ENCODE results near the gene SRSF4. TPM values are rescaled to one million over a fixed set of nuclear protein-coding genes. Genes with fewer than 3 reads are reported as not detected.
"Not testable (repeated sequence)": the region's sequence is repeated elsewhere in the genome, so short reads cannot be mapped to it uniquely, and the experiment has no call there.

SRSF4 gene
- total RNA-seq, 2 donors from 2014 or later = 50.1 to 63.9 TPM

DNA sequence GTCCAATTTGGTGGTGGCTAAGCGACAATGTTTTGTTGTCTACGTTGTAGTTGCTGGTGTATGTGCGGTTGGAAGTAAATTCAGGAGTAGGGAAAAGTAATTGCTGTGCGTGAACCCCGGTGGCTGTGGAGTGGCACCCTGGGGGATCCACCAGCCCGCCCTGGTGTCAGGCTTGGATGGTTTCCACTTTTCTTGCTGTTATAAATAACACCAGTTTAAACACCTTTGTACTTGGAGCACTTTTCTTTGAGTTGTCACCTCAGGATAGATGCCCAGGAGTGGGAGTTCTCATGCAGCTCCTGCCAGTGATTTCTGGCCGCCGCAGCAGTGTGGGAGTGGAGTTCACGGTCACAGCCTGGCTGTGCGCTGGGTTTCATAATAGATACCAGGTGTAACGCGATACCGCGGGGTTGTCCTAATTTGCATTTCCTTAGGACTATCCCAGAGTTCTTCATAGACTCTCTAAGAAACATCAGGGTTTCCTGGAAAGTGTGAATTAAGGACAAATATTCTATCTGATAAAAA lies 45.2 kb downstream of the SRSF4 start:
- peak; percentile 71 to 74 for ATAC-seq
- DNase-seq = peak; percentile 42
- intact Hi-C loops (cut with DNase I) = no loop called here

GRCh38 chr1:29134695-29135028 lies 47.0 kb downstream of the SRSF4 start:
- intact Hi-C loops (cut with DNase I) = no loop called here
- DNase-seq = no peak

DNA sequence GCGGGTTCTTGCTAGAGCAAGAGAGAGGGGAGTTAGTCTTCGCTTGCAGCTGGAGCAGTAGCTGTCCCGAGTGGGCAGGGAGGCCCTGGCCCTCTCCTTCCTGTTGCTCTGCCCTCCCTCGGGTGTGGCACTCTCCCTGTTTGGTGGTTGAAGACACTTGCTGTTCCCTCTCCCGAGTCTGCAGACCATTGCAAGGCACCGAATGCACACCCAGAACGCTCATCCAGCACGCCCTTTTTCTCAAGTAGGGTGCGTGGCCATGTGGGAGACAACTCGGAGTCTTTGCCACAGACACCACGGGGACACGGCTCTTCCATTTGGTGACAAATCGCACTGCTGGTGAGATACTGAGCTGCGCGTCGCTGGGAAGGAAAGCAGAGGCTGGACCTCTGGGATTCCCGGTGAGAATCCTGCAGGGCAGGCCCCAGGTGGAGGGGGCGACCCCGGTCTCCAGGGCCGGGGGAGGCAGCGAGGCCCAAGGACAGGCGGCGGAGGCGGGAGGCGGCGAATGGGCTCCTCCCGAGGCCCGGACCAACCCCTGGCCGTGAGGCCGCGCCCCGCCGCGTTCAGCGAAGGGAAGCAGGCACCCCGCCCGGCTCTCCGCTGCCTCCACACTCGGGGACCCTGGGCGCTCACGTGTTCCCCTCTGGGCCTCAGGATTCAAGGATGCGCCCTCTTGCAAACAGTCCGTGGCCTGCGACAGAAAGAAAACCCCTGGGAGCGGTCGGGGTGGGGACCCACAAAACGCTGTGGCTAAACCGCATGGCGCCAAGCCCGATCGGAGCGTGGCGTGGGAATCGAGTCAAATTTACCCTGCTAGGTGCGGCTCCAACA lies 47.6 kb downstream of the SRSF4 start:
- DNase-seq (no peak), ATAC-seq (peak; percentile 13 to 34)
- intact Hi-C loops (cut with DNase I) = no loop called here

More at GRCh38 chr1:29134695-29135028, 47.0 kb downstream of the SRSF4 start:
- no peak for ATAC-seq

GRCh38 chr1:29131056-29131455 lies 50.6 kb downstream of the SRSF4 start:
- intact Hi-C loops (cut with DNase I); ATAC-seq; DNase-seq: not testable (repeated sequence)

- intact Hi-C loops (cut with DNase I) = no loop called here
- ATAC-seq = no peak
Measured at GRCh38 chr1:29129916-29130315, 51.8 kb downstream of the SRSF4 start.

GRCh38 chr1:29128739-29129138 lies 53.0 kb downstream of the SRSF4 start:
- ATAC-seq (no peak), DNase-seq (no peak)
- intact Hi-C loops (cut with DNase I) = no loop called here

More at GRCh38 chr1:29129916-29130315, 51.8 kb downstream of the SRSF4 start:
- no peak for DNase-seq

- intact Hi-C loops (cut with DNase I) = no loop called here
- no peak for DNase-seq
- no peak for ATAC-seq
Measured at GRCh38 chr1:29126198-29126597, 55.5 kb downstream of the SRSF4 start.

DNA sequence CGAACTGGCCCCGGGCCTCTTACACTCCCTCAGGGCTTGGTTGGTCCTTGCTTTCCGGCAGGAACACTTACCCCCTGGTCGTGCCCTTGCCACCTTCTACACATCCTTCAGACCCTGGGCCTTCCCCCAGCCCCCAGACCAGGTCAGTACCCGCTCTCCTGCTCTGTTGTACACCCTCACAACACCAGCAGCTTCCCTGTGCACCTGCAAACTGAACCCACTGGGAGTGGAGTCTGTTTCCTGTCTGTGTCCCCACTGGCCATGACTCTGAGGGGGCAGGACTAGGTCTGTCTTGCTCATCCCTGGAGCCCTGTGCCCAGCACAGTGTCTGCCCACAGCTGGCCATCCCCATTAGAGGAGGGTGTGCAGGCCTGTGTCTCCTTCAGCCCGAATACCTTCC lies 55.9 kb downstream of the SRSF4 start:
- no peak for DNase-seq
- no peak for ATAC-seq
- intact Hi-C loops (cut with DNase I) = no loop called here

DNA sequence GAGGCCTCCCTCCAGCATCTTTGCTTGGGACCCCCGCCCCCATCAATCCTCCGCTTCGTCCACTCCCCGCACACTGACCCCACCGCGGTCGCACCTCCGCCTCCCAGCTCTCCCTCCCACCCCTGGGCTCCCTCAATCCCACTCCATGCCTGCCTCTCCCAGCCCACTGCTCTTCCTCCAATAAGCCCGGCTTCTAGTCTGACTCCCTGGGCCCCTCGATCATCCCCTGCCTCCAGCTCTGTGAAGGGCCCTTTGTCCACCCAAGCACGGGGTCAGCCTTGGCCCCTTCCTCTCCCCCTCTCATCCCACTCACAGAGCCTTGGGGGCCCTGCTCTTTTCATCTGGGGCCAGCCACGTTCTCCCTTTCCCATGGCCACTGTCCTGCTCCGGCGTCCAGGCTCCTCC lies 56.5 kb downstream of the SRSF4 start:
- ATAC-seq = no peak
- intact Hi-C loops (cut with DNase I) = no loop called here
- DNase-seq = no peak

GRCh38 chr1:29124366-29125236 lies 57.1 kb downstream of the SRSF4 start:
- peak; percentile 74 to 75 for ATAC-seq
- DNase-seq = peak; percentile 85
- intact Hi-C loops (cut with DNase I) = loop anchor here in 1 of 2 donors (5.0 kb wide), 1 partner anchor 58 kb away; the partner anchor contains the start of gene SRSF4

DNA sequence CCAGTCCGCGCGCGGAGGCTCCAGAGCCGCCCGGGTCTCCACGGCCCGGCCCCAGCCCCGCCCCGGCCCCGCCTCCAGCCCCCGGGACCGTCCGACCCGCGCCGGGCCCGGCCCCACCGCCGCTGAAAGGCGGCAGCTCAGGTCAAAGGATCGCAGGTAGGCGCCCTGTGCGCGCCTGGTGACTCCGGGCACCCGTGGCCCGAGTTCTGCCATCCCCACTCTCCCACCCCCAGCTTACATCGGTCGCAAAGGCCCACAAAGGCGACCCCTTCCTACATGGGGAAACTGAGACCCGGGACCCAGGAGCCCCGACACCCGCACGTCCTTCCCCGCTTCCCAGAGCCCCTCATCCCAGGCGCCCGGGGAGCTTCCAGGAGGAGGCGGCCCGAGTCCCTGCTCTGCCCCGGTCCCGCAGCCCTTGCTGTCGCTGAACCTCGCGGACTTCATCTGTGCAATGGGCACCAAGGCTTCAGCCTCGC lies 57.8 kb downstream of the SRSF4 start, which contains the start of gene TMEM200B:
TSS of gene TMEM200B (minus strand) at position 17 of the 479 bp plus-strand sequence. CDS start 2,075 bp downstream, outside the sequence.
- intact Hi-C loops (cut with DNase I) = loop anchor here in 1 of 2 donors (5.0 kb wide), 1 partner anchor 58 kb away; the partner anchor contains the start of gene SRSF4
- peak; percentile 38 to 47 for ATAC-seq
- peak; percentile 40 for DNase-seq

- intact Hi-C loops (cut with DNase I) = loop anchor here in 1 of 2 donors (5.0 kb wide), 1 partner anchor 59 kb away; the partner anchor contains the start of gene SRSF4
- ATAC-seq (peak; percentile 1), DNase-seq (peak; percentile 42)
Measured at GRCh38 chr1:29123053-29123886, 58.4 kb downstream of the SRSF4 start.

DNA sequence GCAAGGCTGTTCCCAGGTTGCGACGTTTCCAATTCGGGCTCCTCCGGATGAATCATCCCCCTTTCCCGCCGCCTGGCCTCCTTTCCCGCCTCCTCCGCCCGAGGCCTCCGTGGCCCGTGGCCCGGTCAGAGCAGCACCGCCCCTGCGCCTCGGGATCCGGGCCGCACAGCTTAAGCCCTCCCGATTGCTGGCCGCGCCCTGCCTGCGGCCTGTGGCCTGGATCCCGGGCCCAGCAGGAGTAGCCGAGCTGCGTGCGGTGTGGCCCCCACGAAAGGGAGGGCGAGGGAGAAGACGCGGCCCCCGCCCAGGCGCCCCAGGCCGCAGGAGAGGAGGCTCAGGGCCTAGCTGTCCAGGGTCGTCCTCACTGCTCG lies 59.0 kb downstream of the SRSF4 start:
- DNase-seq (peak; percentile 78), ATAC-seq (peak; percentile 43 to 67)
- intact Hi-C loops (cut with DNase I) = loop anchor here in 1 of 2 donors (5.0 kb wide), 1 partner anchor 60 kb away; the partner anchor contains the start of gene SRSF4

GRCh38 chr1:29121936-29122681 lies 59.6 kb downstream of the SRSF4 start:
- intact Hi-C loops (cut with DNase I) = loop anchor here in 1 of 2 donors (5.0 kb wide), 1 partner anchor 60 kb away; the partner anchor contains the start of gene SRSF4
- ATAC-seq = peak; percentile 3 to 5
- DNase-seq = peak; percentile 49

DNA sequence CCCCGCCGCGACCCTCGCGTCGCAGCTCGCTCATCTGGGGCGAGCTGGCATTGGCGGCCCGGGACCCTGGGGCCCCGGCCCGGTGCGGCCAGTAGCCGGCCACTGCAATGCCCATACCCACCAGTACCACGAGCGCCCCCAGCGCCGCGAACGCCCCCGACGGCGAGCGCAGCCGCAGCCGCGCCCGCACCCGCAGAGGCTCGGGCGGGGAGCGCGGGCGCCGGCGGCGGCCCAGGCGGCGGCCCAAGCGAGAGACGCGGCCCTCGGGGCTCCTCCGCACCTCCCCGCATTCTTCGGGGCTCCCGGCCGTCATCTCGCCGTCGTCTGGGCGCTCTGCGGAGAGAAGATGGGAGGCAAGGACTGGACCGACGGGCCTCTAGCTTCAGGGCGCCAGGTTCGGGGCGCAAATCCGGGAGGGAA lies 60.2 kb downstream of the SRSF4 start:
- DNase-seq (peak; percentile 24), ATAC-seq (no peak)
- intact Hi-C loops (cut with DNase I) = loop anchor here in 1 of 2 donors (5.0 kb wide), 1 partner anchor 61 kb away; the partner anchor contains the start of gene SRSF4

GRCh38 chr1:29120947-29121485 lies 60.7 kb downstream of the SRSF4 start:
- intact Hi-C loops (cut with DNase I) = loop anchor here in 1 of 2 donors (5.0 kb wide), 1 partner anchor 61 kb away; the partner anchor contains the start of gene SRSF4
- no peak for ATAC-seq

GRCh38 chr1:29120367-29120766 lies 61.3 kb downstream of the SRSF4 start:
- no peak for ATAC-seq
- intact Hi-C loops (cut with DNase I) = loop anchor here in 1 of 2 donors (5.0 kb wide), 1 partner anchor 62 kb away; the partner anchor contains the start of gene SRSF4
- DNase-seq = no peak

More at GRCh38 chr1:29120947-29121485, 60.7 kb downstream of the SRSF4 start:
- DNase-seq = peak; percentile 53

All from left cardiac atrium (tissue), 4 donors.